Natural killer cell (primary cell): ENCODE results near the gene SP110. TPM values are rescaled to one million over a fixed set of nuclear protein-coding genes. Genes with fewer than 3 reads are reported as not detected.
A peak's percentile ranks its signal among the peaks of the same experiment; 100 is the strongest.
"Not testable (repeated sequence)": the region's sequence is repeated elsewhere in the genome, so short reads cannot be mapped to it uniquely, and the experiment has no call there.

Experiments used
- ATAC-seq, 3 donors: fragments of 150-1000 bp in 2 of 3; fragments of 200-7000 bp in 1 of 3; cut with Tn5 transposase; 1 replicate in 1 of 3; 2 replicates in 2 of 3; pipeline ENCODE4 v1.10.0; 2021; ENCODE audit warnings: mild to moderate bottlenecking in 2 of 3, moderate library complexity in 2 of 3
- DNase-seq, 2 donors: peaks; one replicate each; pipeline versions ENCODE4 v3.0.0 to v3.0.0-alpha.2; 2013 to 2021; ENCODE audit warnings: mixed read lengths in 1 of 2
- H3K27ac ChIP-seq: one replicate; pipeline ENCODE4 v1.5.1; 2013; ENCODE audit warnings: mild to moderate bottlenecking, low read length
- H3K27me3 ChIP-seq: one replicate; pipeline ENCODE4 v1.6.1; 2013; ENCODE audit warnings: low read length; ENCODE audit not compliant: control insufficient read depth, insufficient read depth
- H3K36me3 ChIP-seq: one replicate; pipeline ENCODE4 v1.6.1; 2013; ENCODE audit warnings: low read length; ENCODE audit not compliant: control insufficient read depth, insufficient read depth
- H3K4me1 ChIP-seq: one replicate; pipeline ENCODE4 v1.6.1; 2013; ENCODE audit warnings: low read length; ENCODE audit not compliant: control insufficient read depth, insufficient read depth
- H3K4me3 ChIP-seq: one replicate; pipeline ENCODE4 v1.5.1; 2013; ENCODE audit warnings: low read length
- H3K9me3 ChIP-seq: one replicate; pipeline ENCODE4 v1.6.1; 2013; ENCODE audit warnings: low read length; ENCODE audit not compliant: control insufficient read depth, insufficient read depth
- H3K27ac Mint-ChIP-seq, 2 donors: one replicate each; pipeline ENCODE4 v1.8.0; 2022; ENCODE audit warnings: mild to moderate bottlenecking in 2 of 2, mixed read lengths in 2 of 2, moderate library complexity in 1 of 2
- H3K27me3 Mint-ChIP-seq, 2 donors: one replicate each; pipeline ENCODE4 v1.8.0; 2022; ENCODE audit warnings: low read depth in 2 of 2, mixed read lengths in 2 of 2
- H3K36me3 Mint-ChIP-seq: one replicate; pipeline ENCODE4 v1.8.0; 2022; ENCODE audit warnings: mixed read lengths
- H3K4me1 Mint-ChIP-seq, 2 donors: one replicate each; pipeline ENCODE4 v1.8.0; 2022; ENCODE audit warnings: mixed read lengths in 2 of 2
- H3K4me3 Mint-ChIP-seq: one replicate; pipeline ENCODE4 v1.8.0; 2022; ENCODE audit warnings: mild to moderate bottlenecking, moderate library complexity, mixed read lengths
- H3K9me3 Mint-ChIP-seq, 2 donors: one replicate each; pipeline ENCODE4 v1.8.0; 2022; ENCODE audit warnings: mixed read lengths in 2 of 2
- CTCF ChIP-seq: fragments of 200-600 bp; IDR thresholded peaks from one replicate; pipeline ENCODE4 v1.8.0; 2022; ENCODE audit warnings: antibody characterized with exemption
- WGBS: methylation state at CpG from one replicate; pipeline ENCODE4 v1.1.7; 2013; ENCODE audit warnings: missing lambda C conversion rate; ENCODE audit not compliant: insufficient coverage; 5-methylcytosine and 5-hydroxymethylcytosine counted together
- intact Hi-C: fragments of 100-400 bp; cut with micrococcal nuclease; formaldehyde crosslinking; loops from one replicate; pipeline ENCODE4 v1.14.2; 2022
- total RNA-seq, 4 donors: library from RNA; stranded (reverse); fragments of 120-200 nt in 1 of 4; gene quantifications; one replicate each; pipeline versions ENCODE4 v1.2.3 to v1.2.4, GENCODE V29; 2013 to 2022

The SP110 gene
- total RNA-seq, 3 donors from 2014 or later (not counting 1 experiment from before 2014, with no cell fraction given), result 92.7 to 132 (median 97.9) TPM

- Histone ChIP-seq H3K36me3 (no peaks in the 10 kb centered on the region), H3K4me1 (peaks cover 12% of the 10 kb centered on the region), H3K27me3 (no peaks in the 10 kb centered on the region), H3K27ac (peak overlapping the region; percentile 18), H3K4me3 (peak overlapping the region; percentile 1), H3K9me3 (no peaks in the 10 kb centered on the region)
- Mint-ChIP-seq H3K4me1 (peaks cover 19 to 36% of the 10 kb centered on the region in 2 donors), H3K27me3 (no peaks in the 10 kb centered on the region), H3K36me3 (no peaks in the 10 kb centered on the region), H3K4me3 (peak overlapping the region; percentile 84), H3K9me3 (peaks cover 0 to 2% of the 10 kb centered on the region in 2 donors), H3K27ac (peak overlapping the region; percentile 65 to 80)
- ATAC-seq, result peak; percentile 68 to 79 (median 73)
- no peak for TF ChIP-seq CTCF
- WGBS, result 4% methylated on average over 10 of the region's 11 CpGs
- DNase-seq, result no peak
- intact Hi-C loops, result no loop called here
Observed at GRCh38 chr2:230124757-230125431, 94.9 kb downstream of the SP110 start.

GRCh38 chr2:230124235-230124634, 95.5 kb downstream of the SP110 start:
- H3K27me3 ChIP-seq, result no peaks in the 10 kb centered on the region
- H3K36me3 Mint-ChIP-seq, result no peaks in the 10 kb centered on the region
- DNase-seq (no peak), ATAC-seq (no peak)
- H3K4me1 Mint-ChIP-seq, result peaks cover 19 to 36% of the 10 kb centered on the region in 2 donors
- peaks cover 0 to 2% of the 10 kb centered on the region in 2 donors for H3K9me3 Mint-ChIP-seq
- no peak for TF ChIP-seq CTCF
- peak overlapping the region; percentile 57 for H3K4me3 Mint-ChIP-seq
- H3K36me3 ChIP-seq, result no peaks in the 10 kb centered on the region
- intact Hi-C loops, result no loop called here
- no peak overlapping the region for H3K4me3 ChIP-seq
- peak overlapping the region; percentile 65 to 80 for H3K27ac Mint-ChIP-seq
- H3K27me3 Mint-ChIP-seq, result no peaks in the 10 kb centered on the region
- 86% methylated on average over 6 of the region's 6 CpGs for WGBS
- no peak overlapping the region for H3K27ac ChIP-seq
- no peaks in the 10 kb centered on the region for H3K9me3 ChIP-seq
- H3K4me1 ChIP-seq, result peaks cover 12% of the 10 kb centered on the region

GRCh38 chr2:230120376-230120775, 99.4 kb downstream of the SP110 start:
- not testable (repeated sequence) for H3K27ac Mint-ChIP-seq

GRCh38 chr2:230119827-230120226, 100.0 kb downstream of the SP110 start:
- H3K36me3 ChIP-seq, intact Hi-C loops, ATAC-seq, H3K27ac ChIP-seq, H3K27me3 ChIP-seq, H3K9me3 Mint-ChIP-seq, H3K4me1 ChIP-seq, H3K4me3 ChIP-seq, H3K27ac Mint-ChIP-seq, H3K36me3 Mint-ChIP-seq, H3K9me3 ChIP-seq, DNase-seq, H3K4me3 Mint-ChIP-seq: not testable (repeated sequence)
- Mint-ChIP-seq H3K4me1 (peaks cover 8 to 13% of the 10 kb centered on the region in 2 donors), H3K27me3 (peaks cover 9 to 12% of the 10 kb centered on the region in 2 donors)
- 100% methylated on average over 1 of the region's 1 CpG for WGBS

More at GRCh38 chr2:230120376-230120775, 99.4 kb downstream of the SP110 start:
- H3K27me3 Mint-ChIP-seq, H3K9me3 ChIP-seq, H3K9me3 Mint-ChIP-seq, DNase-seq, H3K36me3 Mint-ChIP-seq, H3K4me3 ChIP-seq, H3K36me3 ChIP-seq, H3K4me3 Mint-ChIP-seq, H3K27me3 ChIP-seq, intact Hi-C loops, H3K27ac ChIP-seq, ATAC-seq: not testable (repeated sequence)
- WGBS, result 88% methylated on average over 1 of the region's 2 CpGs
- peaks cover 12% of the 10 kb centered on the region for H3K4me1 ChIP-seq
- peaks cover 14% of the 10 kb centered on the region in 2 donors for H3K4me1 Mint-ChIP-seq

Other genes starting within 250 kb of the SP110 start
- under 1 TPM; 0.10 to 0.52 (median 0.23) TPM for gene SLC16A14, start 151.1 kb downstream of the SP110 start, total RNA-seq
- 10 to 100 TPM; 69.1 to 89.9 (median 77.4) TPM for gene SP140, start 5.8 kb upstream of the SP110 start, total RNA-seq
- gene SP140L, start 107.2 kb upstream of the SP110 start, total RNA-seq, result 10 to 100 TPM; 58.4 to 92.6 (median 73.4) TPM
- 100 to 1,000 TPM; 338 to 393 (median 363) TPM for gene SP100, start 196.2 kb upstream of the SP110 start, total RNA-seq